Measurements from ENCODE around the gene CD48. TPM values are rescaled to one million over a fixed set of nuclear protein-coding genes. Genes with fewer than 3 reads are reported as not detected.

Gene CD48
- total RNA-seq, 6 experiments from 2014 or later = not detected

- no peak overlapping the region for H3K27ac Mint-ChIP-seq
- TF ChIP-seq CTCF (IDR thresholded peaks at IDR 0.05) = no peak
- peaks cover 30% of the 10 kb centered on the region for H3K4me1 Mint-ChIP-seq (ENCODE audit: low read depth)
- no peaks in the 10 kb centered on the region for H3K9me3 Mint-ChIP-seq
- no peak for DNase-seq
- H3K27me3 Mint-ChIP-seq (ENCODE audit: insufficient read depth) = no peaks in the 10 kb centered on the region; the same call in none of the 2 replicates
- no peak overlapping the region for H3K4me3 Mint-ChIP-seq
- H3K36me3 Mint-ChIP-seq (ENCODE audit: low read depth) = no peaks in the 10 kb centered on the region
Observed at GRCh38 chr1:160634543-160635491, 76.8 kb downstream of the CD48 start.

GRCh38 chr1:160633330-160633903, 78.2 kb downstream of the CD48 start:
- no peak for TF ChIP-seq CTCF (IDR thresholded peaks at IDR 0.05)
- no peaks in the 10 kb centered on the region for H3K9me3 Mint-ChIP-seq
- no peaks in the 10 kb centered on the region; the same call in none of the 2 replicates for H3K27me3 Mint-ChIP-seq (ENCODE audit: insufficient read depth)
- H3K4me3 Mint-ChIP-seq = no peak overlapping the region
- no peak for DNase-seq
- peaks cover 16% of the 10 kb centered on the region for H3K4me1 Mint-ChIP-seq (ENCODE audit: low read depth)
- H3K36me3 Mint-ChIP-seq (ENCODE audit: low read depth) = no peaks in the 10 kb centered on the region
- H3K27ac Mint-ChIP-seq = no peak overlapping the region

GRCh38 chr1:160631983-160632625, 79.5 kb downstream of the CD48 start:
- no peak for TF ChIP-seq CTCF (IDR thresholded peaks at IDR 0.05)
- Mint-ChIP-seq H3K4me1 (ENCODE audit: low read depth) (peaks cover 3% of the 10 kb centered on the region; the same call in 1 of the 2 replicates), H3K27ac (no peak overlapping the region), H3K9me3 (no peaks in the 10 kb centered on the region), H3K27me3 (ENCODE audit: insufficient read depth) (no peaks in the 10 kb centered on the region; the same call in none of the 2 replicates), H3K36me3 (ENCODE audit: low read depth) (no peaks in the 10 kb centered on the region), H3K4me3 (no peak overlapping the region)
- DNase-seq = no peak

GRCh38 chr1:160630523-160631451, 80.8 kb downstream of the CD48 start:
- Mint-ChIP-seq H3K4me3 (no peak overlapping the region), H3K27ac (no peak overlapping the region), H3K36me3 (ENCODE audit: low read depth) (no peaks in the 10 kb centered on the region), H3K27me3 (ENCODE audit: insufficient read depth) (no peaks in the 10 kb centered on the region; the same call in none of the 2 replicates), H3K9me3 (no peaks in the 10 kb centered on the region), H3K4me1 (ENCODE audit: low read depth) (no peaks in the 10 kb centered on the region)
- no peak for TF ChIP-seq CTCF (IDR thresholded peaks at IDR 0.05)
- no peak for DNase-seq

Data from HFFc6 (cell line).